Neural cell (in vitro differentiated cells): Measurements from ENCODE around the gene ORM1. TPM values are rescaled to one million over a fixed set of nuclear protein-coding genes. Genes with fewer than 3 reads are reported as not detected.

Experiments
- H2AFZ ChIP-seq: fragments of 200-600, 300-800 bp; sonication (generic), shearing (Covaris generic); 2 replicates; pipeline ENCODE4 v1.6.0; 2014; ENCODE audit warnings: low read depth, mild to moderate bottlenecking, antibody characterized with exemption, low read length, moderate library complexity
- H3F3A ChIP-seq: fragments of 200-600 bp; shearing (Covaris generic); 2 replicates; pipeline ENCODE4 v1.6.1; 2016; ENCODE audit warnings: mild to moderate bottlenecking, moderate library complexity, mixed read lengths, antibody characterized with exemption, low read length; ENCODE audit not compliant: insufficient read depth, poor library complexity, severe bottlenecking
- H3K27ac ChIP-seq: fragments of 200-600, 300-800 bp; sonication (generic), shearing (Covaris generic); 2 replicates; pipeline ENCODE4 v1.5.1; 2014; ENCODE audit warnings: mild to moderate bottlenecking, low read length, moderate library complexity
- H3K27me3 ChIP-seq: fragments of 300-800, 200-600 bp; sonication (generic), shearing (Covaris generic); 2 replicates; pipeline ENCODE4 v1.6.0; 2014; ENCODE audit warnings: mild to moderate bottlenecking, low read depth, low read length, moderate library complexity; ENCODE audit not compliant: insufficient read depth
- H3K36me3 ChIP-seq: fragments of 300-800, 200-600 bp; sonication (generic), shearing (Covaris generic); 2 replicates; pipeline ENCODE4 v1.5.1; 2014; ENCODE audit warnings: mild to moderate bottlenecking, antibody characterized with exemption, low read length, moderate library complexity; ENCODE audit not compliant: insufficient read depth
- H3K4me2 ChIP-seq: fragments of 300-800, 200-600 bp; sonication (generic), shearing (Covaris generic); 2 replicates; pipeline ENCODE4 v1.6.0; 2014; ENCODE audit warnings: mild to moderate bottlenecking, low read length
- H3K4me3 ChIP-seq: fragments of 300-800, 200-600 bp; sonication (generic), shearing (Covaris generic); 2 replicates; pipeline ENCODE4 v1.5.1; 2014; ENCODE audit warnings: mild to moderate bottlenecking, low read length, moderate library complexity
- H3K79me2 ChIP-seq: fragments of 200-600 bp; shearing (Covaris generic); replicated peaks from 2 replicates; pipeline ENCODE4 v1.6.0; 2014; ENCODE audit warnings: mild to moderate bottlenecking, low read length, moderate library complexity; ENCODE audit not compliant: insufficient read depth
- H3K9ac ChIP-seq: fragments of 300-800, 200-600 bp; sonication (generic), shearing (Covaris generic); 2 replicates; pipeline ENCODE4 v1.6.1; 2016; ENCODE audit warnings: mild to moderate bottlenecking, low read length, mixed read lengths
- H3K9me2 ChIP-seq: fragments of 200-600 bp; shearing (Covaris generic); 2 replicates; pipeline ENCODE4 v1.6.1; 2016; ENCODE audit warnings: mild to moderate bottlenecking, low read length, mixed read lengths; ENCODE audit not compliant: insufficient read depth
- H3K9me3 ChIP-seq: fragments of 200-600, 300-800 bp; sonication (generic), shearing (Covaris generic); 2 replicates; pipeline ENCODE4 v1.6.1; 2016; ENCODE audit warnings: mild to moderate bottlenecking, mixed run types, low read length, moderate library complexity, mixed read lengths
- H4K20me1 ChIP-seq: fragments of 200-600 bp; shearing (Covaris generic); 2 replicates; pipeline ENCODE4 v1.6.1; 2016; ENCODE audit warnings: mild to moderate bottlenecking, mixed run types; ENCODE audit not compliant: insufficient read depth
- EP300 ChIP-seq: fragments of 450-650 bp; conservative IDR thresholded peaks from 2 replicates; pipeline ENCODE4 v1.6.1; 2014; ENCODE audit warnings: antibody characterized with exemption, mild to moderate bottlenecking, moderate library complexity; ENCODE audit not compliant: poor library complexity, severe bottlenecking
- EZH2 ChIP-seq: fragments of 200-600, 300-800 bp; shearing (Covaris generic), sonication (generic); IDR thresholded peaks from 2 replicates; pipeline ENCODE4 v1.6.1; 2014; ENCODE audit warnings: antibody characterized with exemption, low read length, borderline replicate concordance, mild to moderate bottlenecking; ENCODE audit not compliant: insufficient read depth, poor library complexity, severe bottlenecking
- MXI1 ChIP-seq: fragments of 450-650 bp; conservative IDR thresholded peaks from 2 replicates; pipeline ENCODE4 v1.6.1; 2014; ENCODE audit warnings: antibody characterized with exemption, mild to moderate bottlenecking; ENCODE audit not compliant: poor library complexity, severe bottlenecking
- POLR2AphosphoS5 ChIP-seq: IDR thresholded peaks from 2 replicates; pipeline ENCODE4 v1.6.1; 2012
- RAD21 ChIP-seq: fragments of 450-650 bp; conservative IDR thresholded peaks from 2 replicates; pipeline ENCODE4 v1.6.1; 2014; ENCODE audit warnings: antibody characterized with exemption, mild to moderate bottlenecking, moderate library complexity
- SMC3 ChIP-seq: fragments of 450-650 bp; conservative IDR thresholded peaks from 2 replicates; pipeline ENCODE4 v1.6.1; 2014; ENCODE audit warnings: antibody characterized with exemption, mild to moderate bottlenecking, moderate library complexity; ENCODE audit not compliant: poor library complexity
- TAF1 ChIP-seq: IDR thresholded peaks from 2 replicates; pipeline ENCODE4 v1.6.1; 2012; ENCODE audit warnings: low read depth
- polyA plus RNA-seq: library from polyadenylated mRNA; depleted of rRNA; stranded (reverse); fragments of >200 nt; gene quantifications from 2 replicates; pipeline ENCODE4 v1.2.3, GENCODE V29; 2014
- TF ChIP-seq, protein P1 (sequence below): IDR thresholded peaks from 2 replicates; pipeline ENCODE4 v1.6.1; 2012; ENCODE audit warnings: borderline replicate concordance
- TF ChIP-seq, protein P2 (sequence below): fragments of 450-650 bp; IDR thresholded peaks from 2 replicates; pipeline ENCODE4 v1.5.1; 2014; ENCODE audit warnings: antibody characterized with exemption, mild to moderate bottlenecking, moderate library complexity; ENCODE audit not compliant: poor library complexity, severe bottlenecking

ORM1 gene
- polyA plus RNA-seq, 1 donor from 2014 or later: not detected

DNA sequence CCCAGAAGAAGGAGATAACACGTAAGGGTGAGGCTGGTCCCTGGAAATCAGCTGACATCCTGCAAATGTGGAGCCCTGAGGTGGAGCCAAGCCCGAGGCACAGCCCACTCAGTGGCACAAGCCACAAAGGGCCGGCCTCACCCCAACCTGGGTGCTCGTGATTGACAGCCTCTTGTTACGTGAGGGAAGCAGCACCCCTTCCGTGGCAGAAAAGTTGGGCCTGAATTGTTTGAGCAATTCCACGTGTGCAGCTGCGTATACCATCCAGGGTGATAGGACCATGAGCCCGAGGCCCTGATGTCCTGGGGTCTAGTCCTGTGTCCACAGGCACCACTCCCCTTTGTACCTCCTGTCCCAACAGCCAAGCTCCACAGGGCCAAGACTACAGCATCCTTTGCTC is 11.6 kb downstream of the ORM1 start:
- H4K20me1 ChIP-seq: no peaks in the 10 kb centered on the region
- H3K9ac ChIP-seq: no peak overlapping the region
- TF ChIP-seq, protein P1, sequence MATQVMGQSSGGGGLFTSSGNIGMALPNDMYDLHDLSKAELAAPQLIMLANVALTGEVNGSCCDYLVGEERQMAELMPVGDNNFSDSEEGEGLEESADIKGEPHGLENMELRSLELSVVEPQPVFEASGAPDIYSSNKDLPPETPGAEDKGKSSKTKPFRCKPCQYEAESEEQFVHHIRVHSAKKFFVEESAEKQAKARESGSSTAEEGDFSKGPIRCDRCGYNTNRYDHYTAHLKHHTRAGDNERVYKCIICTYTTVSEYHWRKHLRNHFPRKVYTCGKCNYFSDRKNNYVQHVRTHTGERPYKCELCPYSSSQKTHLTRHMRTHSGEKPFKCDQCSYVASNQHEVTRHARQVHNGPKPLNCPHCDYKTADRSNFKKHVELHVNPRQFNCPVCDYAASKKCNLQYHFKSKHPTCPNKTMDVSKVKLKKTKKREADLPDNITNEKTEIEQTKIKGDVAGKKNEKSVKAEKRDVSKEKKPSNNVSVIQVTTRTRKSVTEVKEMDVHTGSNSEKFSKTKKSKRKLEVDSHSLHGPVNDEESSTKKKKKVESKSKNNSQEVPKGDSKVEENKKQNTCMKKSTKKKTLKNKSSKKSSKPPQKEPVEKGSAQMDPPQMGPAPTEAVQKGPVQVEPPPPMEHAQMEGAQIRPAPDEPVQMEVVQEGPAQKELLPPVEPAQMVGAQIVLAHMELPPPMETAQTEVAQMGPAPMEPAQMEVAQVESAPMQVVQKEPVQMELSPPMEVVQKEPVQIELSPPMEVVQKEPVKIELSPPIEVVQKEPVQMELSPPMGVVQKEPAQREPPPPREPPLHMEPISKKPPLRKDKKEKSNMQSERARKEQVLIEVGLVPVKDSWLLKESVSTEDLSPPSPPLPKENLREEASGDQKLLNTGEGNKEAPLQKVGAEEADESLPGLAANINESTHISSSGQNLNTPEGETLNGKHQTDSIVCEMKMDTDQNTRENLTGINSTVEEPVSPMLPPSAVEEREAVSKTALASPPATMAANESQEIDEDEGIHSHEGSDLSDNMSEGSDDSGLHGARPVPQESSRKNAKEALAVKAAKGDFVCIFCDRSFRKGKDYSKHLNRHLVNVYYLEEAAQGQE: no peak
- TF ChIP-seq POLR2AphosphoS5: no peak
- TF ChIP-seq, protein P2, sequence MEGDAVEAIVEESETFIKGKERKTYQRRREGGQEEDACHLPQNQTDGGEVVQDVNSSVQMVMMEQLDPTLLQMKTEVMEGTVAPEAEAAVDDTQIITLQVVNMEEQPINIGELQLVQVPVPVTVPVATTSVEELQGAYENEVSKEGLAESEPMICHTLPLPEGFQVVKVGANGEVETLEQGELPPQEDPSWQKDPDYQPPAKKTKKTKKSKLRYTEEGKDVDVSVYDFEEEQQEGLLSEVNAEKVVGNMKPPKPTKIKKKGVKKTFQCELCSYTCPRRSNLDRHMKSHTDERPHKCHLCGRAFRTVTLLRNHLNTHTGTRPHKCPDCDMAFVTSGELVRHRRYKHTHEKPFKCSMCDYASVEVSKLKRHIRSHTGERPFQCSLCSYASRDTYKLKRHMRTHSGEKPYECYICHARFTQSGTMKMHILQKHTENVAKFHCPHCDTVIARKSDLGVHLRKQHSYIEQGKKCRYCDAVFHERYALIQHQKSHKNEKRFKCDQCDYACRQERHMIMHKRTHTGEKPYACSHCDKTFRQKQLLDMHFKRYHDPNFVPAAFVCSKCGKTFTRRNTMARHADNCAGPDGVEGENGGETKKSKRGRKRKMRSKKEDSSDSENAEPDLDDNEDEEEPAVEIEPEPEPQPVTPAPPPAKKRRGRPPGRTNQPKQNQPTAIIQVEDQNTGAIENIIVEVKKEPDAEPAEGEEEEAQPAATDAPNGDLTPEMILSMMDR: no peak
- TF ChIP-seq TAF1: no peak
- TF ChIP-seq EP300: no peak
- TF ChIP-seq MXI1: no peak
- no peak for TF ChIP-seq EZH2
- no peak for TF ChIP-seq RAD21
- no peak for TF ChIP-seq SMC3
- no peaks in the 10 kb centered on the region for H3K79me2 ChIP-seq
- no peak overlapping the region for H3K4me2 ChIP-seq
- no peaks in the 10 kb centered on the region for H3K36me3 ChIP-seq
- no peaks in the 10 kb centered on the region for H3F3A ChIP-seq
- H3K27me3 ChIP-seq: no peaks in the 10 kb centered on the region
- no peaks in the 10 kb centered on the region for H3K9me3 ChIP-seq
- H3K27ac ChIP-seq: no peak overlapping the region
- H2AFZ ChIP-seq: no peak overlapping the region
- H3K9me2 ChIP-seq: no peaks in the 10 kb centered on the region
- H3K4me3 ChIP-seq: no peak overlapping the region

DNA sequence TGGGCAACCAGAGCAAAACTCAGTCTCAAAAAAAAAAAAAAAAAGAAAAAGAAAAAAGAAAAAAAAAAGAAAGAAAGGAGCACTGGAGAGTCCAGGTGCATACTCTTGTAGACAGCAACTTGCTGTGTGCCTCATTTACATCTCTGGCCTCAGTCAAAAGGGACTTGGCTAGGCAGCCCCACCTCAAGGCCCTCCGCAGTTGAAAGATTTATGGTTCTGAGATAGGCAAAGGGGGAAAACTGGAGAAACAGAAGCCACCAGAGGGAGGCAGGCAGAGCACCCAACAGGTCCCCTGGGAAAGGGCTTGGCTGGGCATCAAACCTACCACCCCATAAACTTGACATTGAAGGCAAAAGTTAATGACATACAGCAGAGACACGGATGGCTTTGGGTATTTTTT is 12.8 kb downstream of the ORM1 start:
- Histone ChIP-seq H3K4me3 (no peak overlapping the region), H3K27me3 (no peaks in the 10 kb centered on the region), H3K27ac (no peak overlapping the region), H3K9ac (no peak overlapping the region), H4K20me1 (no peaks in the 10 kb centered on the region), H3K4me2 (no peak overlapping the region), H3K9me2 (no peaks in the 10 kb centered on the region), H3K36me3 (no peaks in the 10 kb centered on the region), H3K79me2 (no peaks in the 10 kb centered on the region), H2AFZ (no peak overlapping the region), H3F3A (no peaks in the 10 kb centered on the region), H3K9me3 (no peaks in the 10 kb centered on the region)
- TF ChIP-seq EZH2 (no peak), SMC3 (no peak), RAD21 (no peak), POLR2AphosphoS5 (no peak), MXI1 (no peak), EP300 (no peak), TAF1 (no peak)
- TF ChIP-seq, protein P2: no peak
- TF ChIP-seq, protein P1: no peak
